Mucosa of gallbladder (tissue), 1 donor: ENCODE measurements around the gene OCRL. TPM values are rescaled to one million over a fixed set of nuclear protein-coding genes. Genes with fewer than 3 reads are reported as not detected.

Source experiments
- DNase-seq: peaks from one replicate; pipeline ENCODE4 v3.0.0-alpha.2; 2020; ENCODE audit warnings: low spot score
- total RNA-seq: library from RNA; stranded (reverse); gene quantifications from one replicate; pipeline ENCODE4 v1.2.1, GENCODE V29; 2021
- donor health status: DM: no; HTN: no; CAD: no.

The OCRL gene
- total RNA-seq, 1 donor from 2014 or later: 30.3 TPM

DNA sequence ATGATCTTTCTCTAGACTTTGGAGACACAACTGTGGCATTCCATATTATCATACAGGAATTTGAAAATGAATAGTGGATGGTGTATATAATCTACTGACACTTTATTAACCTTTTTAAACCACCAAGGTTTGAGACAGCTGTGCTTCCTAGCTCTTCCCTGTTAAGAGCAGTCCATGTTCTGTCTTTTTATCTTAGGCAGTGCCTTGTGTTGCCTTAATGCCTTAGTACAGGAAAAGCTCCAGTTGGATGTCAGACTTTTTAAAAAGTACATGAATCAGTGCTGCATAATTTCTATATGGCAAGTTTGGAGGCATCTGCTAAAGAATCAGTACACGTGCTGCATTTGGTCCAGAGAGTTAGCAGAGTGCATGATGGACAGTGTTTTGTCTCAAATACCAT lies 45.1 kb downstream of the OCRL start:
- no peak for DNase-seq

DNA sequence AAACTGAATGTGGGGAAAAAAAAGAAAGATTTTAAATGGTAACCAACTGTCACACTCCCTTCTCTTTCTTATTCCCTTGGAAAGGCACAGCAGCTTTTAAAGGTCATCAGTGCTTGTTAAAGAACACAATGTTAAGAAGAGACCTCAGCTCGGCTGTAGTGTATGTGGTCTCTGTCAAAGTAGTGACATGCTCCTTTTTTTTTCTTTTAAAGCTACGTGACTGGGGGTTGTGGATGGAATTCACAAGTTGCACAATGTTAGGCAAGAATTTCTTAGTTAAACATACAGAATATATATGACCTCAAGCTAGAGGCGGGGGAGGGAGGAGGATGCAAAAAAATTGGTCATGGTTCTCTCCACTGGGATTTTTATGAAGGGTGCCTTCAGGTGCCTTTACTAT lies 45.6 kb downstream of the OCRL start:
- DNase-seq: no peak

DNA sequence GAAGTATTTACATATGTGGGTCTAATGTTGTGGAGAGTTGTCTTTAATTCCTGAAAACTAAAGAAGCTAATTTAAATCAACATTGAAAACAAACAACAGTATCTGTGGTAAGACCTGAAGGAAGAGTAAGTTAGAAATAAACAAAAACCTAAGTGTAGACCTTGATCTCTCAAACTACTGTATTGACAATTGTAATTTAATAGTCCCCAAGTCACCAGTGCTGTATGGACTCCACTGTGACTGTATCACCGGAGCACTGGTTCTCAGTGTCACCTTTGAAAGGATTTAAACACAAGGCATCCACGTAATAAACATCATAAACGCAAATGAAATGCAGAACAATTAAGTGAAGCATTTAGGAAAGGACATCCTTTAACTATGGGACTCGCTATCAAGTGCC lies 46.4 kb downstream of the OCRL start:
- no peak for DNase-seq

DNA sequence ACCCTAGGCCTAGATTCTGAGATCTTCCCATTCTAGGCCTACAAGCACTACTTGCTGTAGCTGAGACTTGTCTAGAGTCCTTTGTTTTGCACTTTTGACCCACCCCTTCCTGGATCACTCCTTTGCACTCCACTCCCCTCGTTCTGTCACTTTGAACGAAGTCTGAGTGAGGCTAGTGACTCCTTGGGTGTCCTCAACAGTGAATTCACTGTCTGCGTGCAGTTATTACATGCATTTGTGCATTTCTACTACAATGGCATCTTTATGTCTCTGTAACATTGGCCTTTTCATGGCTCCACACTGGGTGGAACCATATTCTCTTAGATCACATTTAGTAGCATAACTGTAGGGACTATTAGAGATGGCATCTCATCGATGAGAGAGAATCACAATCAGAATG lies 50.5 kb downstream of the OCRL start:
- DNase-seq: no peak

DNA sequence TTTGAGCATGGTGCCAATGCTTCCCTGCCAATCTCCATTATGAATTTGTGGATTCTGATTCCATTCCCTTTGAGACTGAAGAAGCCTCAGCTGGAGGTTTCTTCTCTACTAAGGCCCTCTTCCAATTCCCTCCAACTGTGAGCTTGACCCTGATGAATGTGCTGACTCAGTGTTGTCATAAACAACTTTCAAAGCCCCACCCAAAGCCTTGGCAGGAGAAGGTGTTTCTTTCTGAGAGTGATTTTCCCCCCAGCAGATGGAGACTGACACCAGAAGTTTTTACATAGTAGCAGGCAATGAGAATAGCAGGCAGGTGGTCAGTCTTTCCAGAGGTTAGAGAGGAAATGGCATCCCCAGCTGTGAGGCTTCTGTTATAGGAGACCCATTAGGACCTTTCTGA lies 53.1 kb downstream of the OCRL start:
- DNase-seq: no peak

DNA sequence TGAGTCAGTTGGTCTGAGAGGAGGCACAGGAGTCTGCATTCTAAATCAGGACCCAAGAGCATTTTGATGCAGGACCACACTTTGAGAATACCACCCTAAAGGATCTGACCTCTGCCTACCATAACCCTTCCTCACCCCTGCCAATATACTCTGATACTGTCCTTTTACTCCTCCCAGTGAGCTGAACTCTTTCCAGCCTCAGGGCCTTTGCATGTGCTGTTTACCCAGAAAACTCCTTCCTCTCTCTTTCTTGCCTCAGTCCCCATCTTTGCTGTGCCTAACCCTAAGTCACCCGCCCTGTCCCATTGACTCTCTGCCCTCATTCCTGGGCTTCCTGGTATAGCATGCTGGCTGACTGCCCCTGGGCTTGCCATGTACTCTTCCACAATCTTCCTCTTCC lies 54.7 kb downstream of the OCRL start:
- DNase-seq: no peak

DNA sequence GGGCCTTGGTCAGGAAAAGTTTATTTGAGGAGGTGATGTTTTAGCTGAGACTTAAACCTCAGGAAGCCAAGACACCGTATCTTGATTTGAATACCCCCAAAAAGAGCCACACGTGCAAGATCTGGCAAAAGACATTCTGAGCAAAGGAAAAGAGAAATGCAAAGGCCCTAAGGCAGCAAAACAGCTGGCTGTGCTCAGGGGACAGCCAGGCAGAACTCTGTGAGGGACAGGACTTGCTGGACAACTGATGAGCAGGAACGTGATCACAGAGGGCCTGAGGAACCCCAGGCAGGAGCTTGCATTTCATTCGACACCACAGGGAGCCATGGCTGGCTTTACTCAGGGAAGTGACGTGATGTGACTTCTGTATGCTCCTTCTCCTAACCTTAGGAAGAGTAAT lies 56.0 kb downstream of the OCRL start:
- no peak for DNase-seq

DNA sequence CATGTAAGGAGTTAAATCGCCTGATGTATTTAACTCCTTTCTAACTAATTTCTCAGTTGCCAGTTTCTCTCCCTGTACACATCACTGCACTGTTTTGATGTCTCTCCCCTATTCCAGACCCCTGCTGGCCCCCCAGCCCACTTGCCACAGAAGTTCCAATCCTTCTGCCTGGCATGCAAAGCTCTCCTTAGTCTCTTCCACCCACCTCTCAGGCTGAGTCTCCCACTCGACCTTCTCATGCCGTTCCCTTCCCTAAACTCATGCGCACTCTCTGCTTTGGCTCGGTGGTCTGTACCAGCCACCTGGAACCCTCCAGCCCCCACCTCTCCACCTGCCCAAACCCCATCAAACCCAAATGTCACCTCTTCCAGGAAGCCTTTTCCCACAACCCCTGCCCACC lies 57.8 kb downstream of the OCRL start:
- DNase-seq: no peak

DNA sequence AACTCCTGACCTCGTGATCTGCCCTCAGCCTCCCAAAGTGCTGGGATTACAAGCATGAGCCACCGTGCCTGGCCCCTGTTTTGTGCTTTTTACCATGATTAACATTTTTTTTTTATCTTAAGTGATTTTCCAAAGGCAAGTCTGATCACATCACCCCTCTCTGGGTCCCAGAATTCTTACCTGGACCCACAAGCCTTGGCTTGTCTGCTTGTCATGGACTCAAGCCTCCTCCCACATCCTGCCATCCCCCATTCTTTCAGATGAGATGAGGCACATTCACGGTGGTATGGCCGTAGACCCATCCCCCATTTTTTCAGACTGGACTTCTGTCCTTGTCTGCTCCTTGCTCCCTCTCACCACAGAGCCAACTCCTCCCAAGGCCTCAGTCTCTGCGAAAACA lies 59.4 kb downstream of the OCRL start:
- DNase-seq: no peak

DNA sequence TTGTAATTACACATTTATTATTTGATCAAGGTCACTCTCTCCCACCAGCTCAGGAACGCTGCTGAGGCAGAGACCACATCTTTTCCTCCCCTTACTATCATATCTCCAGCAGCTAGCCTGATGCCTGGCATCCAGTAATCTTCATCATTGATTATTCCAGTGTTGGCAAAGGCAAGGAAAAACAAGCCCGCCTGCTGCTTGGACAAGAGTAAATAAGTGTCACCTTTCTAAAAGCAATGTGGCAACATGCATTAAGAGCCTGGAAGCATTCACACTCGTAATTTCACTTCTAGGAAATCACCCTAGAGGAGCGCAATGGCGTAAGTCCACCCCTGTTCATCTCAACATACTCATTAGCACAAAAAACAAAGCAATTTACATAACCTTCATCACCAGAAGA lies 59.9 kb downstream of the OCRL start:
- DNase-seq: no peak

DNA sequence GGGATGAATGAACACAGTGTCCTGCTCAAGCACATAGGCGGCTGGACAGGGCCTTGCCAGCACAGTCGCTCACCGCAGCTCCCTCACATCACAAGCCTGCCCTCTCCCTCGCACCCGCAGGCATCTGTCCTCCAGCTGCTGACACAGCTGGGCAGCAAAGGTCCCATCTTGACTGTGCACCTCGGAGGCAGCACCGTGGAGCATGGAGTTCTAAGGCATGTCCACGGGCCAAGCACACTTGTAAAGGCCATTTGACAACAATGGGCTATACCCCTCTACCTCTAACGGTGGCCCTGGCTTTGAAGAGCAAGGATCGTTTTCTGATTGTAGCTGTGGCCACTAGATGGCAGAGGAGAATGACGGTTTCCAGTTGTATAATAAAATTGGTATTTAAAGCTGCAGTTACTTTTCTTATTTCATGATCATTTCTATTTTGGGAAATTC lies 60.9 kb downstream of the OCRL start:
- DNase-seq: no peak

DNA sequence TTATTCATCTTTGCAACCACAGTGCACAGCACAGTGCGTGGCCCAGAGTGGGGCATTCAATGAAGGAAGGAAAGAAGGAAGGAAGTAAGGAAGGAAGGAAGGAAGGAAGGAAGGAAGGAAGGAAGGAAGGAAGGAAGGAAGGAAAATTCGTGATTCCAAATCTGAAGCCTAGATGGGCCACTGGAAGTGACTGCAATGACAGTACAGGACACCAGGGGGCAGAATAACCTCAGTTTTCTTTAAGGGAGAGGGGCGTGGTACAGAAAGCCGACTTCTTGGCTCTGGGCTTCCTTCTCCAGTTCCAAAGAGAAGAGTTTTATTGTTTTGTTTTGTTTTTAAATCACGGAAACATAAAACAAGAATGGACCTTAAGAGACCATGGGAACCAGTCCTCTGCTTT lies 66.9 kb downstream of the OCRL start:
- DNase-seq: peak; percentile 72

DNA sequence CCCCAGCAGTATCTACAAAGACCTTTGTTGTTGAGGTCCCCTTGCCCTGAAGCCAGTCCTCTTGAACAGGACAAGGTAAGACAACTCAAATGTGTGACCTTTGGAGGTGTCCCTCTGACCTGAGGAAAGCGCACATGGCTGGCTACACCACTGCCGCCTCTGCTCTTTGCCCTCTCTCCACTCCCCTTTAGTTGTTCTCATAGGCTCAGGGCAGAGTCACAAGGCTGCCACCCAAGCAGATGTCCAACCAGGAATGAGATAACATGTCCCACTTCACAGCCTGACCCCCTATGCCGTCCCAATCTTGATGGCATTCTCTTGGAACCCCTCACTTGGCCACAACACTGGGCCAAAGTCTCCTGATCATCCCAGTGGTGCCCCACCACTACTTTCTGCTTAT lies 68.4 kb downstream of the OCRL start:
- no peak for DNase-seq

DNA sequence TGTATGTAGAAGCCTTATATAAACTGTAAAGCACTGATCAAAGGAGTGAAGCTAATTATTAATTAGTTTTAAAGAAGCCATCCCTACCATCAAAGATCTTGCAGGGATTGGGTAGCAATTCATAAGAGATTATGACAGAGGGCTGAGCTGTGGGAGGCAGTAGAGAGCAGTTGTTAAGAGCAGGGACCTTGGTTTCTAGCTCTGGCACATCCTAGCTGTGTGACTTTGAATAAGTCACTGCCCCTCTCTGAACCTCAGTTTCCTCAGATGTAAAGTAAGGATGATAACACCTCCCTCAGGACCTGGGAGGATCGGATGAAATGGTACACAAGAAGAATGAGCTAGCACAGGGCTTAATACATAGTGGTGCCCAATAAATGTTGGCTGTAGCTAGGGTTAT lies 69.3 kb downstream of the OCRL start:
- no peak for DNase-seq

DNA sequence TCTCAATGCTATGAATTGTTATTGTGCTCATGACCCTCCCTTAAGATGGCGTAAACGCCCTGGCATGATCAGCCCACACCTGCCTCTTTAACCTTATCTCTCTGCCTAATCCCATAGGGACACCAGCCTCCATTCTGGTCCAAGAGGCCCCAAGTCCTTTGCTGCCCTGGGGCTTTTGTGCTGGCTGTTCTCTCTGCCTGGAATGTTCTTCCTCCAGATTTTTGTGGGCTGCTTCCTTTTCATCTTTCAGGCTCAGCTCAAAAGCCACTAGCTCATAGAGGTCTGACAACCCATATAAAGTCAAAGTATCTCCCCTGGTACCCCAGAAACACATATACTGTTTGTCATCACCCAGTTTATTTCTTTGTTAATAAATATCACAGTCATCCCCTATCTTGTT lies 72.3 kb downstream of the OCRL start:
- DNase-seq: no peak

DNA sequence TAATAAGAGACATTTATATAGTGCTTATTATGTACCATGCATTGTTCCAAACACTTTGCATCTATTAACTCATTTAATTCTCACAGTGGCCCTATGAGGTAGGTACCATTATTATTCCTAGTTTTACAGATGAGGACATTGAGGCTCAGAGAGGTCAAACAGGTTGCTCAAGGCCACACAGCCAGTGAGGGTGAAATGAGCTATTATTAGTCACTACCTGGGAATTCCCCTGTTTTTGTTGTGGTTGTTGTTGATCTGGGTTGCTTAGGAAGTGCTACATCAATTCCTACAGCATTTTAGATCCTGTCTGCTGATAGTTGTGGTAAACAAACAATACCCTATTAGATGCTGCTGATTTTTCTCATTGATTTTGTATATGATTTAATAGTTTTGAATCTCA lies 73.5 kb downstream of the OCRL start:
- DNase-seq: no peak

DNA sequence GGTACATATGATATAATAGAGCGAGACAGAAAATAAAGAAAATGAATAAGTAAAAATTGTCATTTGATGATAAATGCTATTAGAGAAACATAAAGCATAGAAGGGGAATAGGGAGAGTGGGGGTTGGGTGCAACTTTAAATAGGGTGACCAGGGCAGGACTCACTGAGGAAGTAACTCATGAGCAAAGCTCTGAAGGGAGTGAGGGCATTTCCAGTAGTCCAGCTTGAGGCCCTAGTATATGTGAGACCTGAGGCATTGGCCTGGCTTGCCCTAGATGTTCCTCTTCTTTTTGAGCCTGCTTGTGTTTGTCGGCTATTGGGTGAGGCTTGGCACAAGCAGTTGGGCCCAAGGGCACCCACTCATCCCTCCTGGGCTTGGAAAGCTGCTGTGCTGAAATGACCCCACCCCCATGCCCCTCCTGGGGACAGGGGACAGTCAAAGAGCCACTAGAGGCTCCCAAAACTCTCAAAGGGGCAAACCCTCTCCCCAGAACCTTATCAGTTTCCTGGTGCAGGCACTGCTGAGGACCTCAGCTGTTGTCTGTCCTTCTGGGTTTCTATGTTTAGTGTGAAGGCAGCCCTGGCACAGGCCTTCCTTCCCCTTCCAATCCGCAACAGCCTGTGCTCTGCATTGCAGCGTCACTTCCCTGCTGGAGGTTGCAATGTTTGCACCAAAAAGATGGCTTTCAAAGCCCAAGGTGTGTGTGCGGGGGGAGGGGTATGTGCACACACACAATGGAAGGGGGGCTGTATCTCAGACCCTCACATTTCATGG lies 74.6 kb downstream of the OCRL start:
- no peak for DNase-seq

DNA sequence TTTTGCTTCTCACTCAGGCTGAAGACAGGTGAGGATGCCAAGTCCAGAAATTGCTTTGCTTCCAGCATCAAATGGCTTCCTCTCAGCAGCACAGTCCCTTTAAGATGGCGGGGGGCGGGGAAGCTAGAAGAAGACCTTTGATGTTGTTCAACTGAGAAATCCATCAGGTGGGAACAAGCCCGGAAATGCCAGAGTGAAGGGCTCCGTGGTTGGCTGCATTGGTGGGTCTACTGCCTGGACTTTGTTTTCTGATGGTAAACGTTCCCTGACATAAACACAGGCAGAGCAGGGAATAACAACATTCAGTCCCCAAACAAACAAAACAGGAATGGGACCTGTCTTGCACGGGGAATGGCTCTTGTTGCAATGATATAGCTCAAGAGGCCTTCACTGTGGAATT lies 77.4 kb downstream of the OCRL start:
- no peak for DNase-seq

DNA sequence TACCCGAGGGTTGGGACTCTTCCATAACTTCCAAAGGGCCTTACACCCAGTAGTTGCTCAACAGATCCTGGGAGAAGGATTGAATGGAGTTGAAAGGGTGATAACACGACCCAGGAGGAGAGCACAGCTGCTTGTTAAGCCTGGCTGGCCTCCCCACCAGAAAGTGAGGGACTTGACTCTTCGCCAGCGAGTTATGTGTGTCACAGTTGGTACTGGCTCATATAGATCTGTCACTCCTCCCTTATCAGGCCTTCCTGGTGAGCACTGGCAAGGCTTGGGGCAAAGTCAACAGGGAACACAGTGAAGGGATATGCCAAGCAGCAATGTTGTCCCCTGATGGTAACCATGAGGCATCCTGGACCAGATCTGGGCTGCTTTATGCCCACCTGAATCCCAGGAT lies 78.9 kb downstream of the OCRL start:
- DNase-seq: peak; percentile 35

DNA sequence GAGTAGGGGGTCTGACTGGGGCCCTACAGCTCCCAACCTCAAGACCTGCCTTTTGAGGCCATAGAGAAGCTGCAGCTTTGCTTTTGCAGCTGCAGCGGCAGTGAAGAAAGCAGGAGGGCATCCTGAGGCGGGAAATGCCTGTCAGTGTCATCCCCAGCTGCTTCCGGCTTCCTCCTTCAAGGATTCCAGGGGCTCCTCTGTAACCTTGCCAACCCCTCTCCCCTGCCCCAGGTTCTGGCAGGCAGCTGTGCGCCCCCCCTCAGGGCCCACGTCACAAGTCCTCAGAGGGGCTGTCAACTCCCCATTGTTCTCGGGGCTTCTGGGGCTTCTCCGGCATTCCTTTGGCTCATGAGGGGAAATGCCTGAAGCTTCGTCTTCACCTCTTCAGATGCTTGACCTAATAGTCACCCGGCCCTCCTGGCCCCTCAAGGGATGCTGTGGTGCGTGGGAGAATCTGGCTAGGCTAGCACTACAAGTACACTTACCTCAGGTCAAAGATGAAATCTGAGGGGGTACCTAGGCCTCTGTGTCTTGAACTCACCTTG lies 82.8 kb downstream of the OCRL start:
- DNase-seq: no peak

DNA sequence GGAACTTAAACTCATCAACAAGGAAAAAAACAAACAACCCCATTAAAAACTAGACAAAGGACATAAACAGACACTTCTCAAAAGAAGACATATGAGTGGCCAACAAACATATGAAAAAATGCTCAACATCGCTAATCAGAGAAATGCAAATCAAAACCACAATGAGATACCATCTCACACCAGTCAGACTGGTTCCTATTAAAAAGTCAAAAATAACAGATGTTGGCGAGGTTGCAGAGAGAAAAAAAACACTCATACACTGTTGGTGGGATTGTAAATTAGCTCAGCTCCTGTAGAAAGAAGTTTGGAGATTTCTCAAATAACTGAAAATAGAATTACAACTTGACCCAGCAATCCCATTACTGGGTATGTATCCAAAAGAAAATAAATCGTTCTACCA lies 86.0 kb downstream of the OCRL start:
- DNase-seq: no peak

DNA sequence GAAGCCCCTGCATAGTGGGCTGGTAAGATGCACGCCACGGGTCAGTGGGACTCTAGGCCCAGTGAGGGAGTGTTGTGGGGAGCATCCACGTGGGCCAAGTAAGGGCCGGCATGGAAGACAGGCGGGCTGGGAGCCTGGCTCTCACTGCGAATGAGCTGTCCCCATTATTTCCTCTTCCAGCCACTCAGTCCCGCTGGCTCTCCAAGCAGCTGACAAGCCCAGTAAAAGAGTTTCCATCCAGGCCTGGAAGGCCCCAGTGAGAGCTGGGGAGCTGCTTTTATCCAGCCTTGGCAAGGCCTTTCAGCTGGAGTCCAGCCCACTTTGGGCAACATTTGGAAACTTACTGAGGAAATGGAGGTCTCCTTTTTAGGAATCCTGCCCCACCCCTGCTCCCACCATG lies 89.8 kb downstream of the OCRL start:
- DNase-seq: no peak

DNA sequence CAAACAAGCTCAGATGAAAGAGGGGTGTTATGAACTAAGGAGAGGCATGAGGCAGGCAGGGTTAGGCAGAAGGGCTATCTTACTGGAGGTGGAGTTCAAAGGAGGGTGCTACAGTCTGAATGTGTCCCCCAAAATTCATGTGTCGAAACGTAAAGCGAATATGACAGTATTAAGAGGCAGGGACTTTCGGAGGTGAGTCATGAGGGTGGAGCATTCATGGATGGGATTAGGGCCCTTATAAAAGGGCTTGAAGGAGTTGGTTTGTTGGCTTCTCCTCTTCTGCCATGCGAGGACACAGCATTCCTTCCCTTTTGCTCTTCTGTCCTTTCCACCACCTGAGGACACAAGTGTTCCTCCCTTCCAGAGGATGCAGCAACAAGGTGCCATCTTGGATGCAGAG lies 91.8 kb downstream of the OCRL start:
- no peak for DNase-seq

DNA sequence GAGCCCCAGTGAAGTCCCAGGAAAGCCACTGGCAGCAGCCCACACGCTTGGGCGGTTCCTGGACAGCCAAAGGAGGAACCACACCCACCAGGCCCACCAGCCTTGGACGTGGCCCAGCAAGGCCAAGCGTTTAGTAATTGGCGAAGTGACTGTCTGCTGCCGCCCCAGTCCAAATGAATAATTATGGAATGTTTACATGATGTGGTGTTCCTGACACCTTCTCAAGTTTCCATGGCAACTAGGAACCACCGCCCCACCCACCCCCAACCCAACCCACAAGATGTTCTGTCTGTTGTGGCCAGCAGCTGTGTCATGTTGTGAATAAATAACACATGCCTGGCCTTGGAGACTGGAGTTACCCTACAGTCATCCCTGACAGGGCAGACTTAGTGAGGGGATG lies 92.4 kb downstream of the OCRL start:
- DNase-seq: no peak
